GM19193 (cell line): ENCODE measurements around the gene PHIP.

Source experiments
- POLR2A ChIP-seq: IDR thresholded peaks from 4 replicates; pipeline ENCODE4 v1.6.1; 2011; ENCODE audit not compliant: insufficient read depth, insufficient read length; ENCODE audit errors: extremely low read depth

The PHIP gene

GRCh38 chr6:78935553-78935952 lies 142.5 kb downstream of the PHIP start:
- no peak for TF ChIP-seq POLR2A

GRCh38 chr6:78925317-78925716 lies 152.7 kb downstream of the PHIP start:
- TF ChIP-seq POLR2A, result no peak

GRCh38 chr6:78917788-78918187 lies 160.3 kb downstream of the PHIP start:
- TF ChIP-seq POLR2A, result no peak

GRCh38 chr6:78916411-78916810 lies 161.6 kb downstream of the PHIP start:
- TF ChIP-seq POLR2A, result no peak

- no peak for TF ChIP-seq POLR2A
Measured at GRCh38 chr6:78911218-78911940, 166.7 kb downstream of the PHIP start.

- TF ChIP-seq POLR2A, result no peak
Measured at GRCh38 chr6:78910591-78911171, 167.4 kb downstream of the PHIP start.

- TF ChIP-seq POLR2A, result no peak
Measured at GRCh38 chr6:78910010-78910409, 168.0 kb downstream of the PHIP start.

GRCh38 chr6:78909391-78909790 lies 168.7 kb downstream of the PHIP start:
- no peak for TF ChIP-seq POLR2A

- TF ChIP-seq POLR2A, result no peak
Measured at GRCh38 chr6:78908621-78909020, 169.4 kb downstream of the PHIP start.

GRCh38 chr6:78896227-78896626 lies 181.8 kb downstream of the PHIP start:
- TF ChIP-seq POLR2A, result no peak
